Kidney epithelial cell (primary cell): Measurements from ENCODE around the gene TTLL11. TPM values are rescaled to one million over a fixed set of nuclear protein-coding genes. Genes with fewer than 3 reads are reported as not detected.
A peak's percentile ranks its signal among the peaks of the same experiment; 100 is the strongest.

Source experiments
- DNase-seq: peaks from one replicate; pipeline ENCODE4 v3.0.0-alpha.2; 2010; ENCODE audit warnings: low read depth
- H3K27me3 ChIP-seq: 2 replicates; pipeline ENCODE4 v1.6.0; 2011; ENCODE audit warnings: low read length; ENCODE audit not compliant: control insufficient read depth, insufficient read depth
- H3K36me3 ChIP-seq: 2 replicates; pipeline ENCODE4 v1.5.1; 2011; ENCODE audit warnings: low read length; ENCODE audit not compliant: control insufficient read depth, insufficient read depth
- H3K4me3 ChIP-seq: 2 replicates; pipeline ENCODE4 v1.5.1; 2011; ENCODE audit warnings: low read depth, mild to moderate bottlenecking, control low read depth, low read length
- total RNA-seq: library from RNA; depleted of rRNA; stranded (reverse); fragments of >200 nt; gene quantifications from 2 replicates; pipeline ENCODE4 v1.2.3, GENCODE V29; 2015
- TF ChIP-seq, protein P1 (sequence below): IDR thresholded peaks from 2 replicates; pipeline ENCODE4 v1.5.1; 2011; ENCODE audit warnings: mild to moderate bottlenecking, moderate library complexity, low read length, control low read depth, inconsistent platforms; ENCODE audit not compliant: insufficient read depth, poor library complexity, severe bottlenecking

The TTLL11 gene
- 3.7 and 4.2 TPM in 2 replicates for total RNA-seq

DNA sequence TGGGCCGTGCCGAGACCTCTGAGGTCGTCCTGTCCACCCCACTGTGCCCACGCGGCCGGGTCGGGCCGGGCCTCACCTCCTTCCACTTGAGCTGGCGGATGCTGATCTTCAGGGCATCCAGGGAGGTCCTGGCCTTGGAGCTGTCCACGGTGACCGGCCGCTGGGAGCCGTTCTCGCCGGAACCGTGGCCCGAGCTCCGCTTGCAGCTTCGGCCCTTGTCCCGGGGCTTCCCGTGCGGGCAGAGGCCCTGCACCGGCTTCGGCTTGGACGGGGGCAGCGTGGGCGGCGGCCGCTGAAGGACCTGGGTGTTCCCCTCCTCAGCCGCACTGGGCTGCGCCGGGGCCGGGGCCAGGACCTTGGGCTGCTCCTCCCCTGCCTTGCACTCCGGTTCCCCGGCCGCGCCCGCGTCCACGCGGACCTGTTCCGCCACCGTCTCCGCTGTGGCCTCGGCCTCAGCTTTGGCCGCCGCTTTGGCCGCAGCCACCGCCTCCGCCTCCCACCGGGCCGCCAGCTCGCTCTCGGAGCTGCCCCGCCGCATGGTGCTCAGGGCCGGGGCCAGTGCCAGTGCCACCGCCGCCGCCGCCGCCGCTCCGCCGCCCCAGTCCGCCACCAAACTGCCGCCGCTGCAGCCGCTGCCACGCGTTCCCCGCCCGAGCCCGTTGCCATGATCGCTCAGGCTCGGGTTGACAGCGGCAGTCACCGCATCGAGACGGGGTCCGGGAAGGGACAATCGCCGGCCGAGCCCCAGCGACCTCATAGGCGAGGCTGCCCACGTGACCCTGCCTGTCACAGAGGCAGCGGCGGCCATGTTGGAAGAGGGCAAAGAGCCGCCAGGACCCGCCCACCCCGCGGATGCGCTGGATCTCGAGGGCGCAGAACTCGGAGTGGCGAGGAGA lies at the start of gene TTLL11:
Gene TTLL11, minus strand, starts transcription at position 698 of the 896 bp plus-strand sequence. Its CDS starts 160 bp downstream, at position 538.
- DNase-seq = peak; percentile 50
- no peaks in the 10 kb centered on the region for H3K27me3 ChIP-seq
- H3K4me3 ChIP-seq = peak within 1 kb of the TSS; percentile 78
- TF ChIP-seq, protein P1, sequence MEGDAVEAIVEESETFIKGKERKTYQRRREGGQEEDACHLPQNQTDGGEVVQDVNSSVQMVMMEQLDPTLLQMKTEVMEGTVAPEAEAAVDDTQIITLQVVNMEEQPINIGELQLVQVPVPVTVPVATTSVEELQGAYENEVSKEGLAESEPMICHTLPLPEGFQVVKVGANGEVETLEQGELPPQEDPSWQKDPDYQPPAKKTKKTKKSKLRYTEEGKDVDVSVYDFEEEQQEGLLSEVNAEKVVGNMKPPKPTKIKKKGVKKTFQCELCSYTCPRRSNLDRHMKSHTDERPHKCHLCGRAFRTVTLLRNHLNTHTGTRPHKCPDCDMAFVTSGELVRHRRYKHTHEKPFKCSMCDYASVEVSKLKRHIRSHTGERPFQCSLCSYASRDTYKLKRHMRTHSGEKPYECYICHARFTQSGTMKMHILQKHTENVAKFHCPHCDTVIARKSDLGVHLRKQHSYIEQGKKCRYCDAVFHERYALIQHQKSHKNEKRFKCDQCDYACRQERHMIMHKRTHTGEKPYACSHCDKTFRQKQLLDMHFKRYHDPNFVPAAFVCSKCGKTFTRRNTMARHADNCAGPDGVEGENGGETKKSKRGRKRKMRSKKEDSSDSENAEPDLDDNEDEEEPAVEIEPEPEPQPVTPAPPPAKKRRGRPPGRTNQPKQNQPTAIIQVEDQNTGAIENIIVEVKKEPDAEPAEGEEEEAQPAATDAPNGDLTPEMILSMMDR = no peak
- no peaks in the 10 kb centered on the region for H3K36me3 ChIP-seq

- Histone ChIP-seq H3K27me3 (no peaks in the 10 kb centered on the region), H3K4me3 (no peak overlapping the region), H3K36me3 (no peaks in the 10 kb centered on the region)
- no peak for DNase-seq
- TF ChIP-seq, protein P1 = no peak
These were observed 48.6 kb upstream of the TTLL11 start for GRCh38 chr9:122141671-122142070.

GRCh38 chr9:122140368-122141193 lies 47.5 kb upstream of the TTLL11 start:
- Histone ChIP-seq H3K36me3 (no peaks in the 10 kb centered on the region), H3K27me3 (no peaks in the 10 kb centered on the region), H3K4me3 (no peak overlapping the region)
- DNase-seq = no peak
- TF ChIP-seq, protein P1 = no peak

- no peaks in the 10 kb centered on the region for H3K36me3 ChIP-seq
- TF ChIP-seq, protein P1 = no peak
- H3K27me3 ChIP-seq = no peaks in the 10 kb centered on the region
- no peak overlapping the region for H3K4me3 ChIP-seq
- no peak for DNase-seq
These were observed 45.6 kb upstream of the TTLL11 start for GRCh38 chr9:122138560-122139268.

- Histone ChIP-seq H3K36me3 (no peaks in the 10 kb centered on the region), H3K27me3 (peaks cover 9% of the 10 kb centered on the region), H3K4me3 (no peak overlapping the region)
- TF ChIP-seq, protein P1 = no peak
- DNase-seq = no peak
These were observed 42.4 kb upstream of the TTLL11 start for GRCh38 chr9:122135529-122135859.
